HG02571 (cell line): ENCODE results near the gene PHLPP1.
"Not testable (repeated sequence)": the region's sequence is repeated elsewhere in the genome, so short reads cannot be mapped to it uniquely, and the experiment has no call there.

Source experiments
- ATAC-seq: cut with Tn5 transposase; IDR thresholded peaks from one replicate; pipeline ENCODE4 v1.9.1; 2021; ENCODE audit warnings: mild to moderate bottlenecking, moderate library complexity; ENCODE audit not compliant: unreplicated experiment

PHLPP1 gene

DNA sequence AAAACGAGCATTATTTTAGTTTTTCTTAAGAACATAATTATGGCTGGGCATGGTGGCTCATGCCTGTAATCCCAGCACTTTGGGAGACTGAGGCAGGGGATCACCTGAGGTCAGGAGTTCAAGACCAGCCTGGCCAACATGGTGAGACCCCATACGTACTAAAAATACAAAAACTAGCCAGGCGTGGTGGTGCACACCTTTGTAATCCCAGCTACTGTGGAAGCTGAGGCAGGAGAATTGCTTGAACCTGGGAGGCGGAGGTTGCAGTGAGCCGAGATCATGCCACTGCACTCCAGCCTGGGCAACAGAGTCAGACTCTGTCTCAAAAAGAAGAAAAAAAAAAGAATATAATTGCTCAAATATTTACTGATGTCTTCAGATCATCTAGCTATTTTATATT, 25.3 kb downstream of the PHLPP1 start:
- not testable (repeated sequence) for ATAC-seq

DNA sequence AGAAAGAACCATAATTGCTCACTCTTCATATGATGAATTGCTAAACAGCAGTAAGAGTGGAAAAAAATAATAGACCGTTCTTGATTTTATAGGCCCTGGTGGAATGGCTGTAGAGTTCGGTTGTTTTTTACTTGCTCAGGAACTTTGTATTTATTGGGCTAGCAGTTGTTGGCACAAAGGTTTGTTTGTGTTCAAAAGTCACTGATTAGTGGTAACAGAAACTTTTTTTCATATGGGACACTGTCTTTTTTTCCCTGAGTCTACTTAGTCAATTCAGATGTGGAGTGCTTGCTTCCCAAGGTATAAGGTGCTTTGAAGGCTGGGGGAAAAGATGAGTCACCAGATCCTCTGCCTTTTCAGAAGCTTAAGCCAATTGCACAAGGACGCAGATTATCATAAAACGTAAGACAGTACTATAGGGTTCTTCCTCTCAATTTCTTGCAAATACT, 25.8 kb downstream of the PHLPP1 start:
- no peak for ATAC-seq

DNA sequence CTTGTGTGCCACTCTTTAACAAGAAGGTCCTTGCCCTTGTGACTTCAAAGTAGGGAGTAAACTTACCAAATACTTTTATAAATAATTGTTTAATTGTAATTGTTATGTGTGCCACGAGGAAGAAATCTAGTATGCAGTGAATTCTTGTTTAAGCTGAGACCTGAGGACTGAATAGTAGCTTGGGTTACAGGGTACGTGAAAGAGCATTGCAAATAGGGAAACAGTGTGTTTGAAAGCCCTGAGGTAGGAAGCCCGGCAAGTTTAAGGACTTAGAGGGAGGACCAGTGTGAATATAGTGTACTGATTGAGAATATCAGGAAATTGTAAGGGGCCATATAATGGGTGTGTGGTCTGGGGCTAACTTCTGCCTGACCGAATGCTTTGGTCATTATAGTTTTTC, 26.2 kb downstream of the PHLPP1 start:
- no peak for ATAC-seq

DNA sequence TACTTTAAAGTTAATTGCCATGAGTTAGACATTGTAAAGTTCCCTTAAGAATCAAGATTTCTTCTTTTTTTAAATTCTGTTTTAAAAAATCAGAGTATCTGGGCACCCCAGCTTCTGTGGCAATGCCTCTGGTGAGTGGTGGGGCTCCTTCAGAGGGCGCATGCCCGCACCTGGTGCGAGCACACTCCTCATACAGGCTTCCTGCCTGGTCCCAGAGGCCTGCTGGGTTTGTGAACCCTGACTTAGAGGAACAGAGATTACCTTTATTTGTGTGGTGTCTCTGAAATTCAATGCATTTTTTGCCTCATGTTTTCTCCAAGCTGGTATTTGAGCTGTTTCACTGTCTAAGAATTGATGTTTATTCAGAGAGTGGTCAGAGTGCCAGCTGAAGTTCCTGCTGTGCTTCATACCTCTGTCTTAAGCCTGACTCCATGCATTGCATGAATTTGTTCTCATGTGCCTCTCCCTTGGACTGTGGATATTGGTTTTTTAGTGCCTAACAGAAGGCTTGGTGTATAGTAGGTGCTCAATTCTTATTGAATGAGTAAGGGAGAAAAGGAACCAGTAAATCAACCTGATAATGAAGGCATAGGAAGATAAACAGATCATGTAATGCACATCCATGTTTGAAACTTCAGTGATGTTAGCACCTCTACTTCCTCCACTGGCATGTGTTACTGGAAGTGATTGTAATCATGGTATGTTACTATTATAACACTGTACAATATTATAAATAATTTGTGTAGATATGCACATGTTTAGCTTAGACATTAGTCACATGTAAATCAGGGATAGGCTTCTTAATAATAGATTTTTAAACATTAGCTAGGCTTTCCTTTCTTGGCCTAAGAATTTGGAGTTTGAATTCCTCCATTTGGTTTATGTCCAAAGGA, 29.0 kb downstream of the PHLPP1 start:
- peak; percentile 63 for ATAC-seq

DNA sequence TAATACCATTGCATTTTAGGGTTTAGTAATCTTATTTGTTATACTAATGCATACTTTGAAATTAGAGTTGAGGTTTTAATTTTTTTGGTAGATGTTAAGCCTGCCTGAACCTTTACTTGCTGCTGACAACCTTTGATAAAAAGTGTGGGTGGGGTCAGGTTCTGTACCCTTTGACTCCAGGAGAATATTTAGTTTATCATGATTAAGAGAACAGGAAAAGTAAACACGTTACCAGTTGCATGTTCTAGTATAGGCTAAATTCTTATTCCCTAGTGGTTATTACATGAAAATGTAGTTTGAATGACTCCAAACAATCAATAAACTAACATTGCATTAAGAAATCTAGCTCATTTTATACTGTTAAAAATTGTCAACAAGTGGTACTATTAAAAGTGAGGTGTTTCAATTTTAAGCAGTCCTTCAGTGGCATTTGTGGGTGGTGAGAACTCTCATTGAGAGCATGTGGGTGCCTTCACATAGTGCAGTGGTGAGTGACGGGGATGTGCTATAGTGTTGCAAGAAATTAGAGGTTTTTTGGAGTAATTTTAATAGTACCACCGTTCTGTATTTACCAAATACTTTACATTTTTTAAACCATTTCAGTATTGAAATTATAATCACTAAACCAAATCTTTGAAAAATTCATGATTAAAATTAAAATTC, 29.9 kb downstream of the PHLPP1 start:
- no peak for ATAC-seq

DNA sequence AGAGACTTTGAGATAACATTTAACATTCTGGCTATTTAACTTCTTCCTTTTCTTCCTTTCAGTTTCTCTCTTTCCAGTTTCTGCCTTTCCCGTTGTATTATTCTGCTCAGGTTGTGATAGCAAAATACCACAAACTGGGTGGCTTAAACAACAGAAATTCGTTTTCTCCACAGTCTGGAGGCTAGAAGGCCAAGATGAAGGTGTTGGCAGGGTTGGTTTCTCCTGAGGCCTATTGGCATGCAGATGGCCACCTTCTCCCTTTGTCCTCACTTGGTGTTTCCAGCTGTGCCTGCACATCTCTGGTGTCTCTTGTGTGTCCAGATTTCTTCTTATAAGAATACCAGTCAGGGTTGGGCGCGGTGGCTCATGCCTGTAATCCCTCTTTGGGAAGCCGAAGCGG, 34.0 kb downstream of the PHLPP1 start:
- ATAC-seq: no peak

GRCh38 chr18:62751341-62751821, 36.0 kb downstream of the PHLPP1 start:
- ATAC-seq: no peak

- no peak for ATAC-seq
Measured at GRCh38 chr18:62751977-62752376, 36.6 kb downstream of the PHLPP1 start.

DNA sequence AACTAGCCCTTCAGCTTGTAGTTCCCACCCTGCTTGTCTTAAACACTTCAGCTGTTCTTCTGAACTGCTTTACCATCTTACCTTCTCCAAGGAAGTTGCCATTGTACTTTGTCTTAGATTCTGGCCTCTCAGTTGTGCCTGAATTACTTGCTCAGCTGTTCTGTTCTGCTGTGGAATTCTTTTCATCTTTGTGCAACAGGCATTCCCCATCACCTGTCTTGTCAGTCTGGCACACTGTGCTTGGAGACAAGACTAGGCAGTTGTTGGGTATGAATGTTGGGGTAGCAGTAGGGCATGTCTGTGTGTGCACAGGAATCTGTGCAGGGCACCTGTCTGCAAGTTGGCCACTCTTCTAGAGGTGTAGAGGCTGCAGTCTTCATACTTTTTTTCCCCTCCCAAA, 38.7 kb downstream of the PHLPP1 start:
- no peak for ATAC-seq

GRCh38 chr18:62755454-62755853, 40.1 kb downstream of the PHLPP1 start:
- no peak for ATAC-seq

- ATAC-seq: no peak
Measured at GRCh38 chr18:62755946-62756345, 40.6 kb downstream of the PHLPP1 start.

DNA sequence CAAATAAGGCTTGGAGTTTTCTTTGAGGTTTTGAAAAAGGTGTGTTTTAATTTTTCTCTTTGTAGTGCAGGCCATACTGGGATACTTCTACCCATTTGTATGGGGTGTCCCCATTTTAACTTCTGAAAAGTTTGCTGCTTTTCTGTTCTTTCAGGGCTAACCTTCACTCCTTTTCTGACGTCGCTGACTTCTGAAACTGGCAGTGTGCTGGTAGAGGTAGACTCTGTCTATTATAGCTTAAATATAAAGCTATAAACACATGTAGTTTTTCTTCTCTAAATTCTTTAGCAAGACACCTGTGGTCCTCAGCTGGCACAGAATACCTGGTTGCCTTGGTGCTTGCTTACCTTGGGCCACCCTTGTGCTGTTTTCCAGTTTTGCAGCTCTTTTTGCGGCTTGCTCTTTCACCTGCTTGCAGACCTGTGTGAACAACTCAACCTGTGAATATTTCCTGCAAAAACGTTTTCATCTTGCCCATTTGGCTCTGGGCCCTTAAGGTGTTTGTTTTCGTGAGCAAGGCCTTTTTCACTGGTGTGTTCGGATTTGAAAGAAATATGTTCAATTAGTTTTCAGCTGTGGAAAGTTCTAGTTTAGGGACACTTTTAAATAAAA, 42.2 kb downstream of the PHLPP1 start:
- ATAC-seq: no peak

- no peak for ATAC-seq
Measured at GRCh38 chr18:62758591-62758990, 43.2 kb downstream of the PHLPP1 start.

GRCh38 chr18:62759704-62760402, 44.5 kb downstream of the PHLPP1 start:
- ATAC-seq: no peak

- ATAC-seq: no peak
Measured at GRCh38 chr18:62760403-62760734, 45.0 kb downstream of the PHLPP1 start.

DNA sequence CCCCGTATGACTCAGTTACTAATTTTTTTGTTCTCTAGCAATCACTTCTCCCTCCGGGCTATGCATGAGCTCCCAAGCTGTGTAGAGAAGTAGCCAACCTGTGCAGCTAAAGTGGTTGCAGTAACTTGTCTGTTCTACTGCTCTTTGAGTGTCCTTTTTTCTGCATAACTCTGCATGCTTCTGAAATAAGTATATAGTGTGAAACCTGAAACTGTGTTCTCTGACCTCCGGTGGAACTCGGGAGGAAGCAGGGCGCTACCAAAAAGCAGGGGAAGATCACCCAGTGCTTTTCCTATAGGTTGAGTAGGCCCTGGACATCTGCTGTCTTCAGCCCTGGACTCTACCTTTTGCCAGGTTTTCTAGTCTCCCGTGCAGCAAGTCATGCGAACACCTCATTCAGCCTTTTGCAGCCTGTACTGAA, 47.8 kb downstream of the PHLPP1 start:
- no peak for ATAC-seq

DNA sequence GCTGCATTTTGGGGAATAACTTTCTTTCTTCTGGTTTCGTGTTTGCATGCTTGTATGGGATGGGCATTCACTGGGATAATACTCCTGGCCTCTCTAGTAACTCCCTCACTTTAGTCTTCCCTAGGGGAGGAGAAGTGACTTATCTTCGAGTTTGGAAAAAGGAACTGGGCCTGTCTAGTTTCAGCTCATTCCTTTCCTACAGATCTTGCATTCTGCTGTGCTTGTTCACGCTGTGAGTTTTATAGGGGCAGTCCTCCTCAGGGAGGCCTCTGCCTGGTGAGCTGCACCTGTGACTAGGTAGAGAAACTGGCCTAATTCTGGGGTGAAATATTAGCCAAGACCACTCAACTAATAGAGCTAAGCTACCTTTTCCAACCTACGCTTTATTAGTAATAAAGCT, 50.9 kb downstream of the PHLPP1 start:
- no peak for ATAC-seq

DNA sequence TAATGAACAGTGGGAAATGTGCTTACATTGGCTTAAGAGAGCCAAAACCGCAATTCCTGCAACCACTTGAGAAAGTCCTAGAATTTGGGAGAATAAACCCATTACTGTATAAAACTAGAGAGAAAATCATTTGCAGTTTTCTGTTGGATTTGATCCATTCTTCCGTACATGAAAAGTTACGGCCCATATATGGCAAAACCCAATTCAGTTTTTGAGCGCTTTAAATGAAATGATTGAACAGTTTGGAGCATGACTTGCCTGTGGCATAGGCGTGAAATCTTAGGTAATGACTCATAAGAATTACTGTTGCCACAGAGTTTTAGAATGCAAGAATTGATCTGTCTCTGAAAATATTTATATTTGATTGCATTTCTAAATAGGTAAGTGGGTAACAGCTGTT, 52.0 kb downstream of the PHLPP1 start:
- no peak for ATAC-seq

DNA sequence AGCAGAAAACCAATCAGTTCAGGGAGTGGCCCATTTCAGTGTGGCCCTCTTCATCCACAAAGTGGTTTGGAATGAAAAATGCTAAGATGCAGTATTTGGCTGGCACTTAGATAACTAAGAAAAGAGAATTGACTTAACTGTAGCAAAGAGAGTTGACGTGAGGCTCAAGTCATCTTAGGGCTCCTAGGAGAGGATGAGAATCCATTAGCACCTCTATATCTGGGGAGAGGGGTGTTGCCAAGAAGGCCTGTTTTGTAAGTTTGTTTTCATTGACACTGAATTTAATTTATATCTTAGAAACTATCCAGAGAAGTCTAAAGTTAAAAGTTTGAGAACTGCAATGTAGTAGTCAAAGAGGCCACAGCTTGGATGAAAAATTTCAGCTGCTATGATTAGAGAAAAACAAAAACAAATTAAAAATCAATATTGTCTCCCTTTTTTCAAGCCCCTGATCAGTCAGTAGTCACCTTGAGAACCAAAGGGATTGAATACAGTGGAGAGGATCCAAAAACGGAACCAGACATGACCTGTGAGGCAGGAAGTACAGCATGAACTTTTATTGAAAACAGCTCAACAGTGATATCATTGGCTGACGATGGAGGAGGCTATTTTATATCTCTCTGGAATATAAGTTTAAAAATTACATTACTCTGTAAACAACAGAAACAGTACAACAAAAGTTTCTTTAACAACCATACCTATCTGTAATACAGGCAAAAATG, 52.7 kb downstream of the PHLPP1 start:
- ATAC-seq: no peak

- no peak for ATAC-seq
Measured at GRCh38 chr18:62768558-62768943, 53.2 kb downstream of the PHLPP1 start.

DNA sequence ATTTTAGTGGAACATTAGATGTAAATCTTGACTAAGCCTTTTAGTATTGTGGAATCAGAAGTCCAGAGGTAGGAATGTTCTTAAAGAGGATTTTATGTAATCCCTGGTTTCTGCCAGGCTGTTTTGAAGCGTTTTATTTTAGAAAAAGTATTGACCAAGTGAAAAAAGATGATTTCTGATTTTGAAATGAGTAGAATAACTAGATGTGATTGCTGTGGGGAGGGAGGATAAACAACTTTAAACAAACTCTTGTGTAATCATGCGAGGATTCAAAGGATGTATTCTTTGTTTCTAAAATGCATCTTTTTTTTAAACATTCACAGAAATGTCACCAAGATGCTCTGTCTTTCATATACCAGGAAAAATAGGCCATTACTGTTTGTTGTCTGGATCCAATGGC, 53.9 kb downstream of the PHLPP1 start:
- ATAC-seq: no peak
